K562 (cell line): ENCODE results near the gene PLD5. TPM values are rescaled to one million over a fixed set of nuclear protein-coding genes. Genes with fewer than 3 reads are reported as not detected.
"Not testable (repeated sequence)": the region's sequence is repeated elsewhere in the genome, so short reads cannot be mapped to it uniquely, and the experiment has no call there.

Source experiments
- ATAC-seq: fragments of 200-7000 bp; cut with Tn5 transposase; 3 replicates; pipeline ENCODE4 v1.9.1; 2020; ENCODE audit warnings: moderate library complexity
- BruUV-seq: library from RNA; stranded (reverse); fragments of 400-500 nt; replicated peaks from 2 replicates; lab custom pipeline; 2021; lab: Mats Ljungman, UMichigan
- CTCF ChIA-PET: fragments of 300-600 bp; formaldehyde crosslinking; extraction: SDS; loops from one replicate; lab custom pipeline; 2021; ENCODE audit warnings: low intra/inter-chr PET ratio; lab: Yijun Ruan, JAX
- POLR2A ChIA-PET: fragments of 300-600, 350-650 bp; sonication (Branson Sonifier 250); formaldehyde crosslinking; extraction: SDS; loops from one replicate; lab custom pipeline; 2021; ENCODE audit warnings: antibody characterized with exemption, inconsistent platforms; lab: Yijun Ruan, JAX
- DNase-seq, 4 experiments: peaks; one replicate each; pipeline versions ENCODE4 v3.0.0 to v3.0.0-alpha.2; 2011 to 2018; ENCODE audit warnings: low spot score in 3 of 4, mixed read lengths in 3 of 4; ENCODE audit errors: extremely low read depth in 1 of 4
- FAIRE-seq: peaks from 2 replicates; lab custom pipeline; 2011; peaks lifted over from hg19 to GRCh38; lab: Jason Lieb, UNC
- H2AFZ ChIP-seq: 2 replicates; pipeline ENCODE4 v1.6.0; 2011; ENCODE audit warnings: low read depth, low read length, control low read depth, inconsistent platforms
- H3K27ac ChIP-seq: fragments of 200-600 bp; 3 replicates; pipeline ENCODE4 v1.8.0; 2011; ENCODE audit warnings: low read depth, mild to moderate bottlenecking, control low read depth, inconsistent platforms, low read length, moderate library complexity, mixed read lengths; ENCODE audit errors: extremely low read depth
- H3K27me3 ChIP-seq, 2 experiments: fragments of 300-600 bp in 1 of 2; 2 replicates in 1 of 2; 3 replicates in 1 of 2; pipeline versions ENCODE4 v1.6.0 to v1.8.0; 2011; ENCODE audit warnings: inconsistent platforms in 2 of 2, low read length in 2 of 2, mild to moderate bottlenecking in 1 of 2, mixed read lengths in 1 of 2, moderate library complexity in 1 of 2; ENCODE audit not compliant: control insufficient read depth in 2 of 2, insufficient read depth in 2 of 2
- H3K36me3 ChIP-seq: fragments of 300-600 bp; 3 replicates; pipeline ENCODE4 v1.8.0; 2011; ENCODE audit warnings: mild to moderate bottlenecking, low read length, inconsistent platforms; ENCODE audit not compliant: control insufficient read depth, insufficient read depth
- H3K4me1 ChIP-seq, 2 experiments: fragments of 200-600 bp in 1 of 2; replicated peaks in 1 of 2; 2 replicates in 1 of 2; 3 replicates in 1 of 2; pipeline versions ENCODE4 v1.5.1 to v1.8.0; 2011; ENCODE audit warnings: inconsistent platforms in 2 of 2, low read length in 2 of 2, mild to moderate bottlenecking in 1 of 2, mixed read lengths in 1 of 2, moderate library complexity in 1 of 2; ENCODE audit not compliant: control insufficient read depth in 2 of 2, insufficient read depth in 2 of 2
- H3K4me2 ChIP-seq: 2 replicates; pipeline ENCODE4 v1.6.1; 2011; ENCODE audit warnings: low read length, control low read depth, inconsistent platforms, mixed read lengths; ENCODE audit not compliant: insufficient read depth
- H3K4me3 ChIP-seq: fragments of 200-600 bp; sonication (generic), shearing (Covaris generic); 2 replicates; pipeline ENCODE4 v1.5.1; 2016; ENCODE audit warnings: control low read depth, inconsistent platforms
- H3K79me2 ChIP-seq: fragments of 200-600 bp; 3 replicates; pipeline ENCODE4 v1.8.0; 2011; ENCODE audit warnings: low read length, inconsistent platforms; ENCODE audit not compliant: control insufficient read depth, insufficient read depth
- H3K9ac ChIP-seq, 2 experiments: 2 replicates each; pipeline versions ENCODE4 v1.6.0 to v1.6.1; 2011; ENCODE audit warnings: low read depth in 2 of 2, low read length in 2 of 2, control low read depth in 1 of 2, inconsistent platforms in 1 of 2, mild to moderate bottlenecking in 1 of 2, mixed read lengths in 1 of 2; ENCODE audit not compliant: insufficient read depth in 1 of 2
- H3K9me1 ChIP-seq: one replicate; pipeline ENCODE4 v1.6.0; 2011; ENCODE audit warnings: inconsistent platforms, mild to moderate bottlenecking, low read length, moderate library complexity; ENCODE audit not compliant: control insufficient read depth, insufficient read depth
- H3K9me3 ChIP-seq: replicated peaks from 2 replicates; pipeline ENCODE4 v1.5.1; 2011; ENCODE audit warnings: low read depth, low read length, inconsistent platforms; ENCODE audit not compliant: control insufficient read depth, insufficient read depth
- H4K20me1 ChIP-seq: replicated peaks from 2 replicates; pipeline ENCODE4 v1.6.1; 2011; ENCODE audit warnings: low read length, inconsistent platforms, mixed read lengths; ENCODE audit not compliant: control insufficient read depth, insufficient read depth
- FOXA3 ChIP-seq, 2 experiments: fragments of 450-650 bp in 1 of 2; sonication (generic) in 1 of 2; formaldehyde crosslinking; IDR thresholded peaks in 1 of 2; conservative IDR thresholded peaks in 1 of 2; 2 replicates each; pipeline versions ENCODE4 v1.4.0 to v1.8.0; 2020 to 2022; ENCODE audit warnings: mild to moderate bottlenecking in 2 of 2, missing genetic modification reagents in 1 of 2
- TOE1 ChIP-seq, 2 experiments: fragments of 450-650 bp in 1 of 2; sonication (generic) in 1 of 2; formaldehyde crosslinking in 1 of 2; IDR thresholded peaks; 2 replicates each; pipeline versions ENCODE4 v1.7.1 to v1.8.0; 2016 to 2022; ENCODE audit warnings: borderline replicate concordance in 2 of 2, mild to moderate bottlenecking in 2 of 2, antibody characterized with exemption in 1 of 2, inconsistent platforms in 1 of 2, low read depth in 1 of 2, missing genetic modification reagents in 1 of 2, moderate library complexity in 1 of 2
- WGBS: fragments of 100-300 bp; shearing (Covaris generic); methylation state at CpG from one replicate; pipeline ENCODE4 v1.1.6; 2016; ENCODE audit warnings: low coverage, mixed read lengths; ENCODE audit not compliant: insufficient coverage; ENCODE audit errors: missing lambda C conversion rate; 5-methylcytosine and 5-hydroxymethylcytosine counted together
- in situ Hi-C: fragments of 300-500 bp; cut with MboI; formaldehyde crosslinking; loops from 4 replicates; pipeline ENCODE4 v1.15.0; 2018; ENCODE audit warnings: inconsistent platforms, mixed read lengths
- intact Hi-C: fragments of 100-400 bp; cut with micrococcal nuclease; formaldehyde crosslinking; loops from 2 replicates; pipeline ENCODE4 v1.14.2; 2022
- polyA plus RNA-seq, 8 experiments: library from polyadenylated mRNA; depleted of rRNA in 4 of 8; stranded (reverse) in 5 of 8; unstranded in 3 of 8; fragments of >200 nt; fragmentation: Nextera tagmentation in 2 of 8; fragmentation: Illumina TruSeq in 1 of 8; extraction: Ambion mirVana in 2 of 8; extraction: Trizol in 1 of 8; gene quantifications; 2 replicates each; pipeline versions ENCODE4 v1.2.1 to v1.2.3, GENCODE V29; 2011 to 2014; ENCODE audit warnings: inconsistent platforms in 1 of 8, missing spikeins in 1 of 8
- total RNA-seq, 7 experiments: library from RNA; depleted of rRNA in 6 of 7; stranded (reverse); fragments of >200 nt in 6 of 7; fragmentation: Illumina TruSeq in 2 of 7; extraction: Trizol in 2 of 7; gene quantifications; 2 replicates each; pipeline versions ENCODE4 v1.2.1 to v1.2.3, GENCODE V29; 2011 to 2021; ENCODE audit warnings: low replicate concordance in 1 of 7

PLD5 gene
- total and polyA plus RNA-seq, 9 of the 15 experiments (the other 6 are each of a cell fraction or from before 2014, with no cell fraction given), result not detected

GRCh38 chr1:242216368-242216767, 308.1 kb downstream of the PLD5 start:
- 2% methylated on average over 4 of the region's 4 CpGs for WGBS
- in situ Hi-C loops (no loop called here), intact Hi-C loops (no loop called here)
- Histone ChIP-seq H4K20me1 (no peaks in the 10 kb centered on the region), H3K27ac (no peak overlapping the region), H3K36me3 (no peaks in the 10 kb centered on the region), H3K9me3 (no peaks in the 10 kb centered on the region), H3K9me1 (no peaks in the 10 kb centered on the region), H3K9ac (no peak overlapping the region), H3K4me2 (no peak overlapping the region), H3K4me3 (no peak overlapping the region), H3K4me1 (no peaks in the 10 kb centered on the region), H3K27me3 (no peaks in the 10 kb centered on the region), H2AFZ (no peak overlapping the region), H3K79me2 (no peaks in the 10 kb centered on the region)
- no peak for TF ChIP-seq TOE1 (IDR thresholded peaks at IDR 0.05; ENCODE audit: borderline replicate concordance)
- TF ChIP-seq TOE1 (CRISPR knock-in tag; IDR thresholded peaks at IDR 0.05; ENCODE audit: borderline replicate concordance, low read depth), result no peak
- TF ChIP-seq FOXA3 (CRISPR knock-in tag; conservative IDR thresholded peaks at IDR 0.05 in 1 of 2, IDR thresholded peaks at IDR 0.05 in 1 of 2), result peak in 1 of 2 experiments; percentile 80; a peak in 2 of 4 replicates
- CTCF ChIA-PET, result no interaction called here
- no TSS peak for BruUV-seq
- POLR2A ChIA-PET, result no interaction called here
- DNase-seq, result no peak
- no peak for ATAC-seq
- FAIRE-seq, result no peak

GRCh38 chr1:242214455-242214854, 310.0 kb downstream of the PLD5 start:
- ATAC-seq, H3K4me3 ChIP-seq, H3K9me3 ChIP-seq, H3K36me3 ChIP-seq, FAIRE-seq, CTCF ChIA-PET, intact Hi-C loops, H2AFZ ChIP-seq, H3K9ac ChIP-seq, H3K27me3 ChIP-seq, H4K20me1 ChIP-seq, H3K9me1 ChIP-seq, H3K27ac ChIP-seq, POLR2A ChIA-PET, H3K4me1 ChIP-seq, DNase-seq, H3K79me2 ChIP-seq, in situ Hi-C loops, BruUV-seq, H3K4me2 ChIP-seq: not testable (repeated sequence)
- WGBS, result 3% methylated on average over 2 of the region's 3 CpGs

- POLR2A ChIA-PET, FAIRE-seq: not testable (repeated sequence)
- 0% methylated on average over 4 of the region's 4 CpGs for WGBS
Observed at GRCh38 chr1:242212961-242213360, 311.5 kb downstream of the PLD5 start.

More at GRCh38 chr1:242212961-242213360, 311.5 kb downstream of the PLD5 start:
- H3K36me3 ChIP-seq, BruUV-seq, H3K9me3 ChIP-seq, ATAC-seq, H2AFZ ChIP-seq, H3K79me2 ChIP-seq, H3K4me3 ChIP-seq, intact Hi-C loops, DNase-seq, CTCF ChIA-PET, H4K20me1 ChIP-seq, H3K27ac ChIP-seq, H3K9me1 ChIP-seq, H3K4me2 ChIP-seq, H3K9ac ChIP-seq, H3K4me1 ChIP-seq, H3K27me3 ChIP-seq, in situ Hi-C loops: not testable (repeated sequence)
